ENCODE results near the gene CSGALNACT2. TPM values are rescaled to one million over a fixed set of nuclear protein-coding genes. Genes with fewer than 3 reads are reported as not detected.

Gene CSGALNACT2
- total and polyA plus RNA-seq, 5 donors from 2014 or later, result 17.2 to 69.4 (median 24.6) TPM

GRCh38 chr10:43108951-43109350 is 29.3 kb upstream of the CSGALNACT2 start:
- Mint-ChIP-seq H3K9me3 (no peaks in the 10 kb centered on the region), H3K4me1 (peaks cover 0 to 15% (median 0%) of the 10 kb centered on the region in 4 donors), H3K27ac (no peak overlapping the region), H3K4me3 (no peak overlapping the region), H3K36me3 (no peaks in the 10 kb centered on the region), H3K27me3 (peaks cover 9% of the 10 kb centered on the region)
- H3K36me3 ChIP-seq (ENCODE audit: control insufficient read depth, insufficient read depth, low read length), result no peaks in the 10 kb centered on the region
- no peaks in the 10 kb centered on the region for H3K9me3 ChIP-seq (ENCODE audit: control insufficient read depth in 2 of 2, low read length in 2 of 2)
- H3K27ac ChIP-seq (ENCODE audit: insufficient read depth, low read length, poor library complexity, severe bottlenecking), result no peak overlapping the region
- ATAC-seq (ENCODE audit: low read depth in 2 of 2) (no peak), DNase-seq (no peak)
- H3K27me3 ChIP-seq (ENCODE audit: control insufficient read depth, insufficient read depth, low read length), result no peaks in the 10 kb centered on the region
- peaks cover 14% of the 10 kb centered on the region for H3K4me1 ChIP-seq (ENCODE audit: control insufficient read depth, insufficient read depth, low read length, poor library complexity, severe bottlenecking)
- no peak overlapping the region for H3K4me3 ChIP-seq (ENCODE audit: low read depth, low read length)

GRCh38 chr10:43109671-43110249 is 28.5 kb upstream of the CSGALNACT2 start:
- no peaks in the 10 kb centered on the region for H3K27me3 ChIP-seq (ENCODE audit: control insufficient read depth, insufficient read depth, low read length)
- Mint-ChIP-seq H3K27me3 (peaks cover 9% of the 10 kb centered on the region), H3K27ac (no peak overlapping the region), H3K4me3 (no peak overlapping the region), H3K4me1 (peaks cover 0 to 14% (median 0%) of the 10 kb centered on the region in 4 donors), H3K36me3 (no peaks in the 10 kb centered on the region), H3K9me3 (no peaks in the 10 kb centered on the region)
- H3K36me3 ChIP-seq (ENCODE audit: control insufficient read depth, insufficient read depth, low read length), result no peaks in the 10 kb centered on the region
- DNase-seq (peak in 1 of 3 donors; percentile 18), ATAC-seq (ENCODE audit: low read depth in 2 of 2) (no peak)
- H3K4me3 ChIP-seq (ENCODE audit: low read depth, low read length), result no peak overlapping the region
- peaks cover 10% of the 10 kb centered on the region for H3K4me1 ChIP-seq (ENCODE audit: control insufficient read depth, insufficient read depth, low read length, poor library complexity, severe bottlenecking)
- H3K27ac ChIP-seq (ENCODE audit: insufficient read depth, low read length, poor library complexity, severe bottlenecking), result no peak overlapping the region
- H3K9me3 ChIP-seq (ENCODE audit: control insufficient read depth in 2 of 2, low read length in 2 of 2), result no peaks in the 10 kb centered on the region

- no peak overlapping the region for H3K27ac ChIP-seq (ENCODE audit: insufficient read depth, low read length, poor library complexity, severe bottlenecking)
- Mint-ChIP-seq H3K36me3 (no peaks in the 10 kb centered on the region), H3K4me3 (no peak overlapping the region), H3K27me3 (peaks cover 3% of the 10 kb centered on the region), H3K4me1 (peaks cover 0 to 13% (median 0%) of the 10 kb centered on the region in 4 donors), H3K27ac (peak overlapping the region in 1 of 3 donors; percentile 67), H3K9me3 (no peaks in the 10 kb centered on the region)
- no peaks in the 10 kb centered on the region for H3K27me3 ChIP-seq (ENCODE audit: control insufficient read depth, insufficient read depth, low read length)
- ATAC-seq (ENCODE audit: low read depth in 2 of 2) (no peak), DNase-seq (no peak)
- peaks cover 5% of the 10 kb centered on the region for H3K4me1 ChIP-seq (ENCODE audit: control insufficient read depth, insufficient read depth, low read length, poor library complexity, severe bottlenecking)
- no peak overlapping the region for H3K4me3 ChIP-seq (ENCODE audit: low read depth, low read length)
- no peaks in the 10 kb centered on the region for H3K36me3 ChIP-seq (ENCODE audit: control insufficient read depth, insufficient read depth, low read length)
- H3K9me3 ChIP-seq (ENCODE audit: control insufficient read depth in 2 of 2, low read length in 2 of 2), result no peaks in the 10 kb centered on the region
These were observed 27.7 kb upstream of the CSGALNACT2 start for GRCh38 chr10:43110338-43111071.

- no peaks in the 10 kb centered on the region for H3K9me3 ChIP-seq (ENCODE audit: control insufficient read depth in 2 of 2, low read length in 2 of 2)
- DNase-seq, result no peak
These were observed 27.1 kb upstream of the CSGALNACT2 start for GRCh38 chr10:43111101-43111500.

GRCh38 chr10:43111921-43112607 is 26.2 kb upstream of the CSGALNACT2 start:
- DNase-seq, result no peak
- Histone ChIP-seq H3K27me3 (ENCODE audit: control insufficient read depth, insufficient read depth, low read length) (no peaks in the 10 kb centered on the region), H3K4me1 (ENCODE audit: control insufficient read depth, insufficient read depth, low read length, poor library complexity, severe bottlenecking) (no peaks in the 10 kb centered on the region), H3K4me3 (ENCODE audit: low read depth, low read length) (no peak overlapping the region), H3K9me3 (ENCODE audit: control insufficient read depth in 2 of 2, low read length in 2 of 2) (no peaks in the 10 kb centered on the region), H3K36me3 (ENCODE audit: control insufficient read depth, insufficient read depth, low read length) (no peaks in the 10 kb centered on the region), H3K27ac (ENCODE audit: insufficient read depth, low read length, poor library complexity, severe bottlenecking) (no peak overlapping the region)
- no peak overlapping the region for H3K4me3 Mint-ChIP-seq
- H3K36me3 Mint-ChIP-seq, result no peaks in the 10 kb centered on the region
- H3K27ac Mint-ChIP-seq, result no peak overlapping the region
- H3K9me3 Mint-ChIP-seq, result no peaks in the 10 kb centered on the region
- H3K4me1 Mint-ChIP-seq, result peaks cover 0 to 5% (median 0%) of the 10 kb centered on the region in 4 donors
- ATAC-seq (ENCODE audit: low read depth in 2 of 2), result no peak
- no peaks in the 10 kb centered on the region for H3K27me3 Mint-ChIP-seq

More at GRCh38 chr10:43111101-43111500, 27.1 kb upstream of the CSGALNACT2 start:
- peaks cover 0 to 10% (median 0%) of the 10 kb centered on the region in 4 donors for H3K4me1 Mint-ChIP-seq
- no peak overlapping the region for H3K27ac ChIP-seq (ENCODE audit: insufficient read depth, low read length, poor library complexity, severe bottlenecking)
- no peaks in the 10 kb centered on the region for H3K27me3 Mint-ChIP-seq
- no peaks in the 10 kb centered on the region for H3K36me3 ChIP-seq (ENCODE audit: control insufficient read depth, insufficient read depth, low read length)
- H3K4me3 Mint-ChIP-seq, result no peak overlapping the region
- H3K27ac Mint-ChIP-seq, result no peak overlapping the region
- no peaks in the 10 kb centered on the region for H3K36me3 Mint-ChIP-seq
- H3K4me1 ChIP-seq (ENCODE audit: control insufficient read depth, insufficient read depth, low read length, poor library complexity, severe bottlenecking), result no peaks in the 10 kb centered on the region
- no peak overlapping the region for H3K4me3 ChIP-seq (ENCODE audit: low read depth, low read length)
- no peaks in the 10 kb centered on the region for H3K27me3 ChIP-seq (ENCODE audit: control insufficient read depth, insufficient read depth, low read length)
- H3K9me3 Mint-ChIP-seq, result no peaks in the 10 kb centered on the region
- ATAC-seq (ENCODE audit: low read depth in 2 of 2), result no peak

GRCh38 chr10:43112608-43112961 is 25.7 kb upstream of the CSGALNACT2 start:
- no peaks in the 10 kb centered on the region for H3K9me3 Mint-ChIP-seq
- H3K36me3 Mint-ChIP-seq, result no peaks in the 10 kb centered on the region
- Histone ChIP-seq H3K27me3 (ENCODE audit: control insufficient read depth, insufficient read depth, low read length) (no peaks in the 10 kb centered on the region), H3K9me3 (ENCODE audit: control insufficient read depth in 2 of 2, low read length in 2 of 2) (no peaks in the 10 kb centered on the region), H3K4me1 (ENCODE audit: control insufficient read depth, insufficient read depth, low read length, poor library complexity, severe bottlenecking) (no peaks in the 10 kb centered on the region), H3K4me3 (ENCODE audit: low read depth, low read length) (no peak overlapping the region), H3K36me3 (ENCODE audit: control insufficient read depth, insufficient read depth, low read length) (no peaks in the 10 kb centered on the region), H3K27ac (ENCODE audit: insufficient read depth, low read length, poor library complexity, severe bottlenecking) (no peak overlapping the region)
- H3K27me3 Mint-ChIP-seq, result no peaks in the 10 kb centered on the region
- DNase-seq (no peak), ATAC-seq (ENCODE audit: low read depth in 2 of 2) (no peak)
- peaks cover 0 to 5% (median 0%) of the 10 kb centered on the region in 4 donors for H3K4me1 Mint-ChIP-seq
- peak overlapping the region in 1 of 3 donors; percentile 20 for H3K27ac Mint-ChIP-seq
- no peak overlapping the region for H3K4me3 Mint-ChIP-seq

GRCh38 chr10:43113201-43114087 is 24.8 kb upstream of the CSGALNACT2 start:
- H3K9me3 ChIP-seq (ENCODE audit: control insufficient read depth in 2 of 2, low read length in 2 of 2), result no peaks in the 10 kb centered on the region
- H3K36me3 ChIP-seq (ENCODE audit: control insufficient read depth, insufficient read depth, low read length), result no peaks in the 10 kb centered on the region
- Mint-ChIP-seq H3K36me3 (no peaks in the 10 kb centered on the region), H3K27ac (no peak overlapping the region), H3K9me3 (no peaks in the 10 kb centered on the region), H3K4me1 (peaks cover 0 to 6% (median 1%) of the 10 kb centered on the region in 4 donors), H3K27me3 (no peaks in the 10 kb centered on the region), H3K4me3 (peak overlapping the region in 1 of 4 donors; percentile 27)
- H3K27ac ChIP-seq (ENCODE audit: insufficient read depth, low read length, poor library complexity, severe bottlenecking), result no peak overlapping the region
- H3K4me1 ChIP-seq (ENCODE audit: control insufficient read depth, insufficient read depth, low read length, poor library complexity, severe bottlenecking), result no peaks in the 10 kb centered on the region
- no peaks in the 10 kb centered on the region for H3K27me3 ChIP-seq (ENCODE audit: control insufficient read depth, insufficient read depth, low read length)
- ATAC-seq (ENCODE audit: low read depth in 2 of 2) (no peak), DNase-seq (no peak)
- H3K4me3 ChIP-seq (ENCODE audit: low read depth, low read length), result no peak overlapping the region

Data from CD4-positive, CD25-positive, alpha-beta regulatory T cell (primary cell).